CD4-positive, alpha-beta T cell treated with Interleukin-17A for 4 hours (primary cell): ENCODE measurements around the gene ZNF385C.

Experiments
- DNase-seq: peaks from one replicate; pipeline ENCODE4 v3.0.0-alpha.2; 2020; ENCODE audit warnings: mixed read lengths

Gene ZNF385C

DNA sequence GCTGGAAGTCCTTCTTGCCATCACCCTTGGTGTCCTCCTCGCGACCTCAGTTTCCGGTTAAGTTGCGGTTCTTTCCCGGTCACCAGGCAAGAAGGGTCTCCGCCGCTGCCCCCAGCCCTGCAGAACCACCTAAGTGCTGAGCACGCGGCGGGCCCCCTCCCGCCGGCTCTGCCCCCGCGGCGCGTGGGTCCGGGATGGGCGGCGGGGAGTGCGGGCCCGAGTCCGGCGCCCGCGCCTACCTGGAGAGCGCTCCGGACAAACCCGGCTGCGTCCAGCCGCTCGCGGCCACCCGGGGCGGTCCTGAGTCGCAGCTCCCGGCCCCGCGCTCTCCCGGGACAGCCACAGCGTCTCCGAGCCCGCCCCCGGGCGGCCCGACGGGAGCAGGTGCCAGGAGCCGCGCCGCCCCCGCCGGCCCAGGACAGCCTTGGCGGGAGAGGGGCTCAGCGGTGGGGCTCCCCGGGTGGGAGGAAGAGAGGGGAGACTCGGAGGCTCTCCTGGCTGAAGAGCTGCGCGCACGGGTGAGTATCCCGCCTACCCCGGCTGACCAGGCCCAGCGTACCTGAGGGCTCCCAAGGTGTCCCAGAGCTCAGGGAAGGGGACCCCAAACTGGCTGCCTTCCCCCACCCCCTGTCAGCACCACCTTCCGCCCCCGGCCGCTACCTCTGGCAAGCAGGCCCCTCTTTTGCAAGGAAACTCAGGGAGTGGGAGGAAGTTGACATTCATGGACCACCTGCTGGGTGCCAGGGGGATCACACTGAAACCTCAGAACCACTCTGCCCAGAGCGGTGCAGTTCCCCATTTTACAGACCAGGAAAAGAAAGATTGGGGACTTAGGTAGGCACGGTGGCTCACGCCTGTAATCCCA lies 25.7 kb downstream of the ZNF385C start:
- DNase-seq, result no peak

GRCh38 chr17:42071810-42072209 lies 26.5 kb downstream of the ZNF385C start:
- no peak for DNase-seq

DNA sequence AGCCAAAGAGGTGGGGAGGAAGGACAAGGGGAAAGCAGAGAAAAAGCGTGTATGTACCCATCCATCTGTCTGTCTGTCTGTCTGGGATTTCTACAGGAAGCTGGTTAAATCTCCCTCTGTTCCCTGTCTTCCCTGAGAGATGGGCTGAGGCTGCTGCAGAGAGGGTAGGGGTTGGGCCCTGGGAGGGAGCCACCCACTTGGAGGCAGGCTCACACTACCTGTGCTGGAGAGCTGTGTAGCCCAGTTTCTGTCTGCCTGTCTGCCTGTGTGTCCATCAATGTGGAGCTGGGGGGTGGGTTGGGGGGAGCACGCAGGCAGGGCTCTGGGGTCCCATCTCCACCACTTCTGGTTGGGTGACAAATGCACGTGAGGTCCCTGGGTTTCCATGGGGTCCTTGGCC lies 29.3 kb downstream of the ZNF385C start:
- no peak for DNase-seq

DNA sequence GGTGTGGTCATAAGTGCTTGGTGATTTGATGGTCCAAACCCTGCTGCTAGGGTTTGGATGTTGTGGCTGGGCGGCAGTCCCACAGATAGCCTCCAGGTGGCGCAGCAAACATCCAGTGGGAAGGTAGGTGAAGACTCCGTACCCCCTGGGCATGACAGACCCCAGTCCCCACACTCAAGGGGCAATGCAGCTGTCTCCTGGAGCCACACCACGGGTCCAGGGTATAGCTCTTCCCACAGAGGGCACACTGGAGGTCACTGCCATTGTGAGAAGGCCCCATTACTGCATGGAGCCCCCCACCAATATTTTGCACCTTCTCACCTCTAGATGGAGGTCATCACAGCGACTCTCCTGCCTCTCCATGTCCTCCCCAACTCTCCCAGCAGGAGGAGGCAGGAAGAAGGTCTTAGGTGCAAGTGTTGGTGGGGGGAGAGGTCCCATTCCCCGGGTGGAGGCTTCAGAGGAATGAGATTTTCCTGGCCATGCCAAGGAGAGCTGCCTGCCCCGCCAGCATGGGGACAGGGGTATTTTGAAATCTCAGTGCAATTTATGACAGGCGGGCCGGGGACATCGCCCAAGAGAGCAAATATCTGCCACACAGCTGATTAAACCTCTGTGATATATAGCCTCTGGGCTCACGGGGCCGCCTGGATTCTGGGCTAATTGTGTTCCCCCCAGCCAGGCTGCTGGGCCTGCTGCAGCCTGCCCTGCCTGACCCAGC lies 30.7 kb downstream of the ZNF385C start:
- DNase-seq, result peak; percentile 81

- DNase-seq, result no peak
These were observed 33.1 kb downstream of the ZNF385C start for GRCh38 chr17:42065201-42065600.

DNA sequence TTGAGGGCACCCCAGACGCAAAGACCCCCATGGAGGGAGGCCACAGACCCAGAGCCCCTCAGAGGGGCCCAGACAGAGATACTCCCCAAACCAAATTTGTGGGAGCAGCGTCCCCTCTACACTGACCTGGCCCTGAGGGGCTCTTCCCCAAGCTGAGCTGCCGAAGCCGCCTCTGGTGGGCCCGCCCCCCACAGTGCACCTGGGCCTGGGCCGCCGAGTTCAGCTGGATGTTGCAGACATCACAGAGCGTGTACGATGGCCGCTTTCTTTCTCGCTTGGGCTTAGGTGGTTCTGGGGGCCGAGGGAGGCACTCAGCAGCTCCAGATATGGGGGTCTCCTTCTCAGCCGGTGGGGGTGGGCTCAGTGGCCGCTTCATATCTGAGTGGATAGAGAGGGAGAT lies 35.6 kb downstream of the ZNF385C start:
- no peak for DNase-seq

DNA sequence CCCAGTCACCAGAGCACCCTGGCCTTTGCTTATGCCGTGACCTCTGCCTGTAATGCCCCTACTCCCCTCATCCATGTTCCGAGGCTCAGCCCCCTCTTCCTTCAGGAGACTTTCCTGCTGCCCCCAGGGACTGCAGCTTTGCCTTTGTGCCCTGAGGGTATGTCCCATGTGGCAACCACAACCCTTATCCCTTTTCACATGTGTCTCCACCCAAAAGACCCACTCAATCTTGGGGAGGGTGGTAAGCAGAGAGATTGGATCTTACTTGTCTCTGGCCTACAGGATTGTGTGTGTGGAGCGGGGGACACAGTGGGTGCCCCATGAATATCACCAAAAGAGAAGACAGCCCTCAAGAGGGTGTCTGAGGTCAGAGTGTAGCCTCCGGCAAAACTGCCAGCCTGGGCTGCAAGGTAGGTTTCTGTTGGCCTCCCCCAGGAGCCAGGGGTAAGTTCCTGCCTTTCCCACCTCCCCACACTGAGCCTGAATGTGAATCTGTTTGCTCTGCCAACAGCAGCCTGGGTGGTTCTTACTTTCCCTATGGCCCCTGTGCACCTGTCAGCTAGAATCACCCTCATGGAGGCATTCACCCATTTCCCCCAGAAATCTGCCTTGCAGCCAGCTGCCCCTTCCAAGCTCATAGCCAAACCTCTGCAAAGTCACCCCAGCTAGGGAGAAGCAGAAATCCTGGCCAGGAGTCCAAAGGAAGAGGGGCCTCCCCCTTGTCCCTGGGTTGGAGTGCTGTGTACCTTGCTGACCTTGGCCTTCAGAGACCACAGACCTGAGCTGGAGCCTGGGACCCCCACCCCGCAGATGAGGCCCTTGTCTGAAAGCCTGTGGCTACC lies 36.4 kb downstream of the ZNF385C start:
- no peak for DNase-seq

DNA sequence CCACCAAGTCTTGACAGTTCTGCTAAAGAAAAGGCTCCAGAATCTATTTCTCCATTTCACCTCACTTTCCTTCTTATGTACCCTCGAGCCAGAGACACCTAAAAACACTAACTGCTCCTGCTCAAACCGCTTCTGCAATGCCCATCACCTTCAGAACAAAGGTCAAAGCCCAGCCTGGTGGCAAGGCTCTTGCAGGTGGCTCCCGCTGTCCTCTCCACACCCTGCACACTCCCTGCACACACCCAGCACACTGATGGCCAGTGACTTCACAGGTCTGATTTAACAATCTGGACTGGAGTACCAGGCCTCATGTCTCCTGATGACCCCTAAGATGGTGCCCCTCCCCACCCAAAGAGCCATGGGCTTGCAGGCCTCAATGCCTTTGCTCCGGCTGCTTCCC lies 38.0 kb downstream of the ZNF385C start:
- DNase-seq, result no peak

GRCh38 chr17:42059815-42060214 lies 38.5 kb downstream of the ZNF385C start:
- no peak for DNase-seq

DNA sequence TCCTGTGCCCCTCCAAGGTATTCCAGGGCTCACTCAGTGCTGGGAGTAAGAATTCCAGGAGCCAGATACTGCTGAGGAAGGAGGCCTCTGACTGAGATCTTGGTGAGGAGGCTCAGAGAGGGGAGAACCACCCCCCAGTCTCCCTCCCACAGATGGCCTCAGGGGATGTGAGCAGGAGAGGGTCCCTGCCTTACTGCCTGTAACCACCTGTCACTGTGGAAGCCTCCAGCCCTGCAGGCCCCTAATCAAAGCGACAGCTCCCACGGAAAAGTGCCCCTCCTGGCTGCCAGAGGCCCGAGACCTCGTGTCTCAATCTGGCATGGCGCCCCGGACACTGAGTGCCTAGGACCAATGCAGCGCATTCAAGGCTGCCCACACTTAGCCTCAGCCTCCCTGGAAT lies 40.2 kb downstream of the ZNF385C start:
- no peak for DNase-seq

DNA sequence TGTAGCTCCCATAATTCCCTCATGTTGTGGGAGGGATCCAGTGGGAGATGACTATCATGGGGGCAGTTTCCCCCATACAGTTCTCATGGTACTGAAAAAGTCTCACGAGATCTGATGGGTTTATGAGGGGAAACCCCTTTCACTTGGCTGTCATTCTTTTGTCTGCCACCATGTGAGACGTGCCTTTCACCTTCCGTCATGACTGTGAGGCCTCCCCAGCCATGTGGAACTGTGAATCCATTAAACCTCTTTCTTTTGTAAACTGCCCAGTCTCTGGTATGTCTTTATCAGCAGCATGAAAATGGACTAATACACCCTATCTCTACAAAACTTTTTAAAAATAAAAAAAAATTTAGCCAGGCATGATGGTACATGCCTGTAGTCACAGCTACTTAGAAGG lies 41.6 kb downstream of the ZNF385C start:
- DNase-seq, result no peak

- no peak for DNase-seq
These were observed 42.8 kb downstream of the ZNF385C start for GRCh38 chr17:42055496-42055895.

DNA sequence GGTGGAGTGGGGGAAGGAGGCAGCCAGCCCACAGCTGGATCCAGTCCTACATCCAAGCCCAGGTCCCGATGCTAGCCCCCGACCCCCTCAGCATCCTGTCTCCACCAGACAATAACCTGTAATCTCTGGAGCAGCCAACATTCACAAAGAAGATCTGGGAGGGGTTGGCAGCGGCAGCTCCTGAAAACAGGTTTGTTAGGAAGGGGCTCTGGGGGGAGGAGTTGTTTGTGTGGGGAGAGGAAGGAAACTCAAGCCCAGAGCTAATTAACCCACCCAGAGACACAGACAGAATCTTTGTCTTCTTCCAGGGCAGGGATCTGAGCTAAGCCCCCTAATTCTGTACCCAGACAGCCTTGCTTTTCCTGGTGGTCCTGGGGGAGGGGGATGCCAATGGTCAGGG lies 43.2 kb downstream of the ZNF385C start:
- DNase-seq, result no peak

DNA sequence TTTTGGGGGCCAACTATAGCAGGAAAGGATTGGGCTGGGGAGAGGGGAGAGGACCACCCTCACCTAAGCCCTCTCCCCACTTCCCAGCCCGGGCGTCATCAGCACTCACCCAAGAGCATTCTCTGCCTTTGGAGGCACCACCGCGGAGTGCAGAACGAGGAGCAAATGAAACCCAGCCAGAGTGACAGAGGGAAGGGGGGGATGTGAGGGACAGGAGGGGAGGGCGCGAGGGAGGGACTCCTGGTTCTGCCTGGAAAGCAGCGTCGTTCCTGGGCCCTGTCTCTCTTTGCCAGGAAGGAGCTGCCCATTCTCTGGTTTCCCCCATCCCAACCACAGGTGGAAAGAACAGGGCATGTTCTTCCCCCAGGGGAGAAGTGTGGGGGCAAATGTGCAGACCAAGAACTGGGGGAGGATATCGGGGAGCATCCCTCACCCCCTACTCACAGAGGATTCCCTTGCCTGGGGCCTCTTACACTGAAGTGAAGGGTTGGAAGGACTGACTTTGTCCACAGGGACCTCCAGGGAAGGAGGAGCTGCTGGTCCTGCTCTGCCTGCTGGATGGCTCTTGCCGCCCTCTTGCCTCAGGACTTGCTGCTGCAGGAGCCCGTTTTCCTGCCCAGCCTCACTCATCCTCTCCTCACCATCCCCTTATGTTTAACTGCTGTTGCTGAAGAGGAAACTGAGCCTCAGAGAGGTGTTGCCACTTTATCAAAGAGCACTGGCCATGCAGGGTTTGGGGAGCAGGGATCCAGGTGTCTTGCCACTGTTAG lies 44.4 kb downstream of the ZNF385C start:
- no peak for DNase-seq

DNA sequence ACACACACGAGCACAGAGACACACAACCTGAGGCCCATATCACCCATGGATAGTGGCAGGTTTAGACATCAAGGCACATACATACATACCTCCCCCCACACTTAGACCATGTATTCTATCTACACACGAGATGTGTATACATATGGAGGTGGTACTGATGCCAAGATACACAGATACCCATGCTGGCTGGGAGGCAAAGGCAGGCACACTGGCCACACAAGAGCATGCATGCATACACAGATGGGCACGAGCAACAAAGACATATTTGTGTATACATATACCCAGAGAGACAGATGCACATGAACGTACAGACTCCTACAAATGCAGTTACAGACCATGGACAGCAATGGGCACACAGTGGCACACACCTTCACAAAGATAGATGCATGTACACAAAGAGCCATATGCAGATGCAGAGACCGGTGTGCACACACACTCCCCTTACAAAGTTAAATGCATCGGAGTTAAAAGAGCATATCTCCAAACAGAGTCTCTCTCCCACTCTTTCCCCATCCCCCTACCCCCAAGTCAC lies 45.9 kb downstream of the ZNF385C start:
- no peak for DNase-seq

DNA sequence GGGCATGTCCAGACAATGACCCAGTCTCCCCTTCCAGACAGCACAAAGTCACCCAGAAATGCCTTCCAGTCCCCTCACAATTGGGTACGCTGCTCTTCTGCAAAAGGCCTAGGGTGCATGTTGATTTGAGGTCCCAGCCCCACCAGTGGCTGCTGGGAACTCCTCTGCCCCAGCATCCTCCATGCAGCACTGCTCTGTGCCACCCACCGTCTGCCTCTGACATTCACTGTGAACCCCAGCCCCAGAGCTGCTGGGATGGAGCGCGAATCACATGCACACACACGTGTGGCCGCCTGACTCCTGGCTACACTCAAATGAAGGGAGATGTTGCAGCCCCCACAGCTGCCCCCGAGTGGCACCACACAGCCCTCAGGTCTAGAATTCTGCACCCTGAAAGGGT lies 46.6 kb downstream of the ZNF385C start:
- DNase-seq, result no peak

DNA sequence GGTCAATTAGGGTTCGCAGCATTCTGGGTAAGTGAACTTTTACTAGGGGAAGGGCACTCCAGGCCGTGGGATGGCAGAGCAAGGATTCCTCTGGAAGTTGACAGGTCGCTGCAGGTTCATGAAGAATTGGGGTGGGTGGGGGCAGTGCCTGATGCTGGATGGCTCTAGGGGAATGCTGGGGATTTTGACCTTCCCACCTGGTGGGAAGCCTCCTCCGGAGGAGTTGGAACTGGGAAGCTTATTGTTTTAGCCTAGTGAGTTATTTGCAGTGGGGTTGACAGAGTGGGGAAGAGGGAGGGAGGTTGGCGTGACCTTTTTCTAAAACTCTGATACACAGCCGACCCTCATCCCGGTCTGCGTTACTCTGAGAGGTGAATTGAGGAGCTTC lies 47.3 kb downstream of the ZNF385C start:
- no peak for DNase-seq

GRCh38 chr17:42050393-42051012 lies 47.8 kb downstream of the ZNF385C start, which contains the start of gene C17orf113:
Gene C17orf113, minus strand, starts transcription at chr17:42050601. Its CDS starts 7,225 bp downstream, at chr17:42043376.
- DNase-seq, result peak; percentile 54

DNA sequence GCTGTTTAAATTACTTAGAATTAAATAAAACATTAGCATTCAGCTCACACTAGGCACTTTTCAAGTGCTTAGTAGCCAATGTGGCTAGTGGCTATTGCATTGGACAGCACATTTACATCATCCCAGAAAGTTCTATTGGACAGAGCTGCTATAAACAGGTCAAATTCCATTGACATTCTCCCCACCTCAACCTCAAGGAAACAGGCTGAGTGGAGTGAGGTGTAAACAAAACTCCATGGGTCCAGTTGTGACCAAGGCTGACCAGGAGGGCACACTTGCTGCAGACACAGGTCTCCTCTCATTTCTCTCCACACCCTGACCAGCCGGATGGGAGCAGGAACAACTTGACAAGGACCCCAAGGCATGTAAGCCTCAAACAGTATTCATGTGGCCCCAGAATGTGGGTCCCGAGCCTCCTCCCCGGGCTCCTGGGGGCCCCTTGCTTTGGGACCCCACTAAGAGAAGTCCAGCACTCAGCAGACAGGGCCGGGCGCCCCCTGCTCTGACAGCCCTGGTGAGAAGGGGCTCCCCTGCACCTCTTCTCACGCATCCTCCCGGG lies 48.4 kb downstream of the ZNF385C start:
- DNase-seq, result no peak

GRCh38 chr17:42047343-42047742 lies 50.9 kb downstream of the ZNF385C start:
- no peak for DNase-seq

DNA sequence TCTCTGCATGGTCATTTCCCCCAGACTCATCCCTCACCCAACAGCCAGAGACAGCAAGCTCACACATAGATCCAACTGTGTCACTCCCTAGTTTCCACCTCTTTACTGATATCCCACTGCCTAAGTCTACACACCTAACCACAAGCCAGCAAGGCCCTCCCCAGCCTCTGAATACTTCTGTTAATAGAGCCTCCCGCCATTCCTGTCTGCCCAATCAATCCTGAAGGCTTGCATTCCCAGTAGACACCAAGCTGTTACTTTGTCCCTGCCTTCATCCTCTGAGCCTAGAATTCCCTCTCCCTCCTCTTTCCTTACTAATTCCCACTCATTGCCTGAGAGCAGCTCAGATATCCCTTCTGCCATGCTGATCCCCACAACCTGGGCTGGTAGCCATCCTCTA lies 52.6 kb downstream of the ZNF385C start:
- no peak for DNase-seq
